GM18951 (cell line): Measurements from ENCODE around the gene OR4Q2.
"Not testable (repeated sequence)": the region's sequence is repeated elsewhere in the genome, so short reads cannot be mapped to it uniquely, and the experiment has no call there.

Source experiments
- POLR2A ChIP-seq: IDR thresholded peaks from 4 replicates; pipeline ENCODE4 v1.6.1; 2011; ENCODE audit warnings: mild to moderate bottlenecking; ENCODE audit not compliant: insufficient read length, insufficient read depth; ENCODE audit errors: extremely low read depth
- in situ Hi-C: fragments of 300-500 bp; cut with MboI; formaldehyde crosslinking; loops from one replicate; pipeline ENCODE4 v1.12.0; 2022; ENCODE audit warnings: low sequenced_read_pairs, mixed read lengths, inconsistent platforms; ENCODE audit not compliant: unreplicated experiment

The OR4Q2 gene

GRCh38 chr14:20001863-20002262, at the start of gene OR4Q2:
Gene OR4Q2, plus strand, starts transcription at chr14:20002163.
- in situ Hi-C loops: no loop called here
- TF ChIP-seq POLR2A: no peak

- in situ Hi-C loops: not testable (repeated sequence)
These were observed 32.2 kb upstream of the OR4Q2 start for GRCh38 chr14:19969735-19970134.

- in situ Hi-C loops: no loop called here
- no peak for TF ChIP-seq POLR2A
These were observed 27.1 kb upstream of the OR4Q2 start for GRCh38 chr14:19974844-19975243.

GRCh38 chr14:19975291-19975690, 26.7 kb upstream of the OR4Q2 start, which contains the start of gene OR4K15:
Gene OR4K15, plus strand, starts transcription at chr14:19975591. Its CDS starts 0 bp downstream, at chr14:19975591.
- no peak for TF ChIP-seq POLR2A
- in situ Hi-C loops: no loop called here

- no peak for TF ChIP-seq POLR2A
- in situ Hi-C loops: no loop called here
These were observed 8.5 kb upstream of the OR4Q2 start for GRCh38 chr14:19993438-19993837.

- TF ChIP-seq POLR2A: no peak
- in situ Hi-C loops: no loop called here
These were observed 356 bp downstream of the OR4Q2 start for GRCh38 chr14:20002319-20002718.

- no peak for TF ChIP-seq POLR2A
- in situ Hi-C loops: no loop called here
These were observed 6.2 kb downstream of the OR4Q2 start for GRCh38 chr14:20008156-20008555.

GRCh38 chr14:20019257-20019865, 17.4 kb downstream of the OR4Q2 start, which contains the start of gene OR4K14:
Gene OR4K14, minus strand, starts transcription at chr14:20019307. Its CDS starts 4,114 bp downstream, at chr14:20015193.
- no peak for TF ChIP-seq POLR2A
- in situ Hi-C loops: no loop called here

- in situ Hi-C loops: no loop called here
- TF ChIP-seq POLR2A: no peak
These were observed 29.1 kb downstream of the OR4Q2 start for GRCh38 chr14:20031058-20031457.

- in situ Hi-C loops: no loop called here
- TF ChIP-seq POLR2A: no peak
These were observed 33.5 kb downstream of the OR4Q2 start for GRCh38 chr14:20035449-20035848.

GRCh38 chr14:20035938-20036337, 34.0 kb downstream of the OR4Q2 start, which contains the start of gene OR4K13:
Gene OR4K13, minus strand, starts transcription at chr14:20036038. Its CDS starts 1,280 bp downstream, at chr14:20034758.
- in situ Hi-C loops: no loop called here

GRCh38 chr14:20044243-20044642, 42.3 kb downstream of the OR4Q2 start:
- no peak for TF ChIP-seq POLR2A
- in situ Hi-C loops: no loop called here

More at GRCh38 chr14:20035938-20036337, 34.0 kb downstream of the OR4Q2 start, which contains the start of gene OR4K13:
- TF ChIP-seq POLR2A: no peak

GRCh38 chr14:20048202-20048601, 46.2 kb downstream of the OR4Q2 start:
- in situ Hi-C loops: no loop called here
- no peak for TF ChIP-seq POLR2A
